Stimulated activated CD8-positive, alpha-beta memory T cell treated with anti-CD3 and anti-CD28 coated beads, Interleukin-12 subunit alpha, Interleukin-12 subunit beta, amount 100 ng/mL, for 24 hours (primary cell): Measurements from ENCODE around the gene ENOSF1.
"Not testable (repeated sequence)": the region's sequence is repeated elsewhere in the genome, so short reads cannot be mapped to it uniquely, and the experiment has no call there.

Experiments
- DNase-seq: peaks from one replicate; pipeline ENCODE4 v3.0.0-alpha.2; 2020; ENCODE audit errors: extremely low read depth

Gene ENOSF1

GRCh38 chr18:708096-708495, 4.3 kb downstream of the ENOSF1 start:
- DNase-seq: no peak

- DNase-seq: no peak
Measured at GRCh38 chr18:706405-706804, 6.0 kb downstream of the ENOSF1 start.

GRCh38 chr18:703213-703967, 9.0 kb downstream of the ENOSF1 start:
- no peak for DNase-seq

- no peak for DNase-seq
Measured at GRCh38 chr18:697800-698199, 14.6 kb downstream of the ENOSF1 start.

- no peak for DNase-seq
Measured at GRCh38 chr18:697012-697411, 15.4 kb downstream of the ENOSF1 start.

GRCh38 chr18:693466-694187, 18.8 kb downstream of the ENOSF1 start:
- no peak for DNase-seq

GRCh38 chr18:692824-693223, 19.6 kb downstream of the ENOSF1 start:
- no peak for DNase-seq

- no peak for DNase-seq
Measured at GRCh38 chr18:688323-688722, 24.1 kb downstream of the ENOSF1 start.

GRCh38 chr18:686339-687111, 25.9 kb downstream of the ENOSF1 start:
- DNase-seq: no peak

- DNase-seq: no peak
Measured at GRCh38 chr18:685438-685837, 27.0 kb downstream of the ENOSF1 start.

- no peak for DNase-seq
Measured at GRCh38 chr18:683531-683930, 28.9 kb downstream of the ENOSF1 start.

GRCh38 chr18:682833-683232, 29.6 kb downstream of the ENOSF1 start:
- DNase-seq: no peak

GRCh38 chr18:682416-682815, 30.0 kb downstream of the ENOSF1 start:
- not testable (repeated sequence) for DNase-seq

GRCh38 chr18:681985-682384, 30.4 kb downstream of the ENOSF1 start:
- DNase-seq: no peak

GRCh38 chr18:680392-680791, 32.0 kb downstream of the ENOSF1 start:
- no peak for DNase-seq

- no peak for DNase-seq
Measured at GRCh38 chr18:679516-679915, 32.9 kb downstream of the ENOSF1 start.

GRCh38 chr18:678482-679182, 33.8 kb downstream of the ENOSF1 start:
- no peak for DNase-seq

GRCh38 chr18:677951-678381, 34.5 kb downstream of the ENOSF1 start:
- no peak for DNase-seq

- no peak for DNase-seq
Measured at GRCh38 chr18:677145-677544, 35.3 kb downstream of the ENOSF1 start.

- DNase-seq: no peak
Measured at GRCh38 chr18:676736-677135, 35.7 kb downstream of the ENOSF1 start.

GRCh38 chr18:676069-676468, 36.4 kb downstream of the ENOSF1 start:
- DNase-seq: no peak

GRCh38 chr18:675307-675706, 37.1 kb downstream of the ENOSF1 start:
- DNase-seq: no peak
